H1 (cell line): Measurements from ENCODE around the gene IMPDH1. TPM values are rescaled to one million over a fixed set of nuclear protein-coding genes. Genes with fewer than 3 reads are reported as not detected.

ENCODE experiments used
- BACH1 ChIP-seq: IDR thresholded peaks from 2 replicates; pipeline ENCODE4 v1.6.1; 2012; ENCODE audit warnings: low read length, improper control_type of control experiment
- polyA plus RNA-seq, 7 experiments: library from polyadenylated mRNA; depleted of rRNA in 3 of 7; stranded (reverse) in 5 of 7; unstranded in 2 of 7; fragments of >200 nt in 5 of 7; fragments of 200-250 nt in 2 of 7; gene quantifications; 1 replicate in 5 of 7; 2 replicates in 1 of 7; 4 replicates in 1 of 7; pipeline versions ENCODE4 v1.2.1 to v1.2.3, GENCODE V29; 2011 to 2013; ENCODE audit warnings: missing spikeins in 2 of 7, mixed read lengths in 2 of 7
- total RNA-seq: library from RNA; stranded (reverse); fragmentation: NEBNext Ultra II Directional; extraction: Animal tissue kit (Norgen Biotek cat#: 25700); gene quantifications from 2 replicates; pipeline ENCODE4 v1.2.1, GENCODE V29; 2021

Gene IMPDH1
- total and polyA plus RNA-seq, 2 of the 8 experiments (the other 6 are each of a cell fraction or from before 2014, with no cell fraction given), result 45.8 TPM

DNA sequence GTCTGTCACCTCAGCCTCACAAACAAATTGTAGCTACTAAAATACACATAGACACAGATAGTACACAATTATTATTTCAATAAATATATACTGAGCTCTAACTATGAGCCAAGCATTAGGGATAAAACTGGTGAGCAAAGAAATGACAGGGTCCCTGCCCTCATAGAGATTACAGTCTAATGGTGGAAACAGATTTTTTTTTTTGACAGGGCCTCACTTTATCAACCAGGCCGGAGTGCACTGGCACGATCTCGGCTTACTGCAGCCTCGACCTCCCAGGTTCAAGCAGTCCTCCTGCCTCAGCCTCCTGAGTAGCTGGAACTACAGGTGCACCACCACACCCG is 65.4 kb downstream of the IMPDH1 start (continued):
- TF ChIP-seq BACH1, result no peak
- TF ChIP-seq, all 59 proteins: peak for 0
